ENCODE measurements around the gene VTI1A. TPM values are rescaled to one million over a fixed set of nuclear protein-coding genes. Genes with fewer than 3 reads are reported as not detected.
"Not testable (repeated sequence)": the region's sequence is repeated elsewhere in the genome, so short reads cannot be mapped to it uniquely, and the experiment has no call there.

VTI1A gene
- total RNA-seq, 1 donor from 2014 or later, result 39.4 TPM

DNA sequence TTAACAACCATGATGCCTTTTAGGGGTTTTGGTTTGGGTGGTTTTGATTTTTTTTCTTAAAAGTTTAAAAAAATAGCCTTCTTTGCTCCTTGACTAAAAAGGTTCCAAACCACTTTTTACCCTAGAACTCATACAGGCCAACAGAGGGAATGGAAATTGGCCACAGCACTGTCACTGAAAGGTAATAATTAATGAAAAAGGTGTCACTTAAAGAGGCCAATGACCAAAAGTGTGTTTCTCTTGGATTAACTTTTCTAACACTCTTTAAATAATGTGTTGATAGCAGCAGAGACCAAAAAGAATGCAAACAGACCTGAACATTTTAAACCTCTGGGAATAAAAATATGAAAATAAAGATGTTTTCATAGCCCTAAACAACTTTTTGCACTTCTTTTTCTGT lies 282.0 kb downstream of the VTI1A start:
- Mint-ChIP-seq H3K36me3 (ENCODE audit: insufficient read depth) (peaks cover 2% of the 10 kb centered on the region), H3K27ac (peak overlapping the region; percentile 73), H3K4me1 (ENCODE audit: low read depth) (peaks cover 80% of the 10 kb centered on the region), H3K9me3 (ENCODE audit: low read depth) (peaks cover 4% of the 10 kb centered on the region), H3K27me3 (no peaks in the 10 kb centered on the region), H3K4me3 (ENCODE audit: low read depth) (peak overlapping the region; percentile 14)
- TF ChIP-seq, protein P1, sequence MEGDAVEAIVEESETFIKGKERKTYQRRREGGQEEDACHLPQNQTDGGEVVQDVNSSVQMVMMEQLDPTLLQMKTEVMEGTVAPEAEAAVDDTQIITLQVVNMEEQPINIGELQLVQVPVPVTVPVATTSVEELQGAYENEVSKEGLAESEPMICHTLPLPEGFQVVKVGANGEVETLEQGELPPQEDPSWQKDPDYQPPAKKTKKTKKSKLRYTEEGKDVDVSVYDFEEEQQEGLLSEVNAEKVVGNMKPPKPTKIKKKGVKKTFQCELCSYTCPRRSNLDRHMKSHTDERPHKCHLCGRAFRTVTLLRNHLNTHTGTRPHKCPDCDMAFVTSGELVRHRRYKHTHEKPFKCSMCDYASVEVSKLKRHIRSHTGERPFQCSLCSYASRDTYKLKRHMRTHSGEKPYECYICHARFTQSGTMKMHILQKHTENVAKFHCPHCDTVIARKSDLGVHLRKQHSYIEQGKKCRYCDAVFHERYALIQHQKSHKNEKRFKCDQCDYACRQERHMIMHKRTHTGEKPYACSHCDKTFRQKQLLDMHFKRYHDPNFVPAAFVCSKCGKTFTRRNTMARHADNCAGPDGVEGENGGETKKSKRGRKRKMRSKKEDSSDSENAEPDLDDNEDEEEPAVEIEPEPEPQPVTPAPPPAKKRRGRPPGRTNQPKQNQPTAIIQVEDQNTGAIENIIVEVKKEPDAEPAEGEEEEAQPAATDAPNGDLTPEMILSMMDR (IDR thresholded peaks at IDR 0.05; ENCODE audit: unreplicated experiment), result no peak
- no peak for DNase-seq (ENCODE audit: low spot score, unreplicated experiment)

DNA sequence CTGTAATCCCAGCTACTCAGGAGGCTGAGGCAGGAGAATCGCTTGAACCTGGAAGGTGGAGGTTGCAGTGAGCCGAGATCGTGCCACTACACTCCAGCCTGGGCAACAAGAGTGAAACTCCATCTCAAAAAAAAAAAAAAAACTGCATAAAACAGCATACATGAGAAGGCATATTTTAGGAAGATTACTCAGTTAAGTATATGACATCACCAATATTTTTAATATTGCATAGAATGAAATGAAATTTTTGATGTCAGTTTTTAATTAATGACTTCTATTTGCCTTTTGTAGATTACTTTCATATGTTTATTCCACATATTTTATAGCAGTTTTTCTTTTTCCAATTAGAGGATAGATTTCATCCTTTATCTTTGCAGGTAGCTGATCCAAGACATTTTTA lies 284.4 kb downstream of the VTI1A start:
- not testable (repeated sequence) for H3K27me3 Mint-ChIP-seq; H3K9me3 Mint-ChIP-seq (ENCODE audit: low read depth); DNase-seq (ENCODE audit: low spot score, unreplicated experiment); H3K36me3 Mint-ChIP-seq (ENCODE audit: insufficient read depth); H3K4me3 Mint-ChIP-seq (ENCODE audit: low read depth); H3K27ac Mint-ChIP-seq
- H3K4me1 Mint-ChIP-seq (ENCODE audit: low read depth), result peaks cover 67% of the 10 kb centered on the region

DNA sequence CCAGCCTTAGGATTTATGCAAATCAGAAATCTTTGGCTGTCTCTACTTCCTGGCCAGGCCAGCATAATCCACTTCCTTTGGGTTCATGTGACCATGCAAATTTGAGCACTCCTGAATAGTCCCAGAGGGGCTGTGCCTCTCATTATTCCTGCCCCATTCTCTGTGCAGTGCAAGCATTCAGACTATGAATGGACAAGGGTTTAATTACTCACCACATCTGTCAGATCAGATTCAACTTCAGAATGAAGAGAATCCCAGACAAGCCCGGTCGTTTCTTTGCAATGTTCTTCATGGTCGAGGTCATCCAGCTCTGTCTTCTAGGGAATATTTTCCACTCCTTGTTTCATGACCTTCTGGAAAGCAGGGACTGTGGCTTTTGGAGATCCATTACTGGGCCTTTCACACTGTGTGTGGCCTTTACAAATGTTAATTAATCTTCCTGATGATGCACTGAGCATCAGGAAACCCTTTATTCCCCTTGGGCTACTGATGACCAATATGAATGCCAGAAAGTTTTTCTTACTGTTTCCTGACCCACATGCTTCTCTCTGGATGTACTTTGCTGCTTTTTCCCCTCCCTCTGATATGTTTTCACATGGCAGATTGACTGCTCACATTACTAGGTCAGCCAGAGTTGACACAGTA lies 285.4 kb downstream of the VTI1A start:
- no peaks in the 10 kb centered on the region for H3K27me3 Mint-ChIP-seq

DNA sequence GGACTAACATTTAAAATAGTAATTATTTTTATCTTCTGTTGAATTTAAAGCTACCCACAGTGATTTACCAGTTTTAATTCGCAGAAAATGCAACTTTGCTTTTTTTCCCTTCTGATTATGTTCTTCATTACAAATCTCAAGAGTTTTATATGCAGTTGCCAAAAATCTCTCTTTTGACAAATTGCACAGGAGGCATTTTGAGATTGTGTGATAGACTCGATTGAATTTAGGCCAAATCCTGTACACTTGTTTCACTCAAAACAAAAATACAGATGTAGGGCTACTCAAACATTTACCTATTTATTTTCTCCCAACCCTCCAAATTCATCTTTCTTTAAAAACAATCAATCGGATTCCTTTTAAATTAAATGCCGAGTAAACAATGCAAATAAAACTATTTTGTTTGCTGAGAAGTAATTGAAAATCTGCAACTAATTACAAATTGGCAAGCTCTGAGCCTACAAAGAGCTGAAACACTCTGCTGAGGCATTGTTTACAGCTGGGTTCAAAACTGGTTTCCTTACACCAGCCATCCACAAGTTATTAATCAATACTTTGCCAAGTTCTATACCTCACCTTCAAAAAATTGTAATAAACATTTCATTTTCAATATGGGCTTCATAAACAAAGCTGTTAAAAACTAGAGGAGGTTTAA lies 288.2 kb downstream of the VTI1A start:
- TF ChIP-seq, protein P1 (IDR thresholded peaks at IDR 0.05; ENCODE audit: unreplicated experiment), result no peak
- Mint-ChIP-seq H3K4me1 (ENCODE audit: low read depth) (peaks cover 62% of the 10 kb centered on the region), H3K4me3 (ENCODE audit: low read depth) (no peak overlapping the region), H3K9me3 (ENCODE audit: low read depth) (no peaks in the 10 kb centered on the region), H3K36me3 (ENCODE audit: insufficient read depth) (no peaks in the 10 kb centered on the region), H3K27ac (no peak overlapping the region), H3K27me3 (no peaks in the 10 kb centered on the region)
- no peak for DNase-seq (ENCODE audit: low spot score, unreplicated experiment)

More for the DNA sequence above, 285.4 kb downstream of the VTI1A start:
- no peak overlapping the region for H3K4me3 Mint-ChIP-seq (ENCODE audit: low read depth)
- no peaks in the 10 kb centered on the region for H3K36me3 Mint-ChIP-seq (ENCODE audit: insufficient read depth)
- TF ChIP-seq, protein P1 (IDR thresholded peaks at IDR 0.05; ENCODE audit: unreplicated experiment), result no peak
- DNase-seq (ENCODE audit: low spot score, unreplicated experiment), result no peak
- no peak overlapping the region for H3K27ac Mint-ChIP-seq
- H3K4me1 Mint-ChIP-seq (ENCODE audit: low read depth), result peaks cover 62% of the 10 kb centered on the region
- H3K9me3 Mint-ChIP-seq (ENCODE audit: low read depth), result no peaks in the 10 kb centered on the region

DNA sequence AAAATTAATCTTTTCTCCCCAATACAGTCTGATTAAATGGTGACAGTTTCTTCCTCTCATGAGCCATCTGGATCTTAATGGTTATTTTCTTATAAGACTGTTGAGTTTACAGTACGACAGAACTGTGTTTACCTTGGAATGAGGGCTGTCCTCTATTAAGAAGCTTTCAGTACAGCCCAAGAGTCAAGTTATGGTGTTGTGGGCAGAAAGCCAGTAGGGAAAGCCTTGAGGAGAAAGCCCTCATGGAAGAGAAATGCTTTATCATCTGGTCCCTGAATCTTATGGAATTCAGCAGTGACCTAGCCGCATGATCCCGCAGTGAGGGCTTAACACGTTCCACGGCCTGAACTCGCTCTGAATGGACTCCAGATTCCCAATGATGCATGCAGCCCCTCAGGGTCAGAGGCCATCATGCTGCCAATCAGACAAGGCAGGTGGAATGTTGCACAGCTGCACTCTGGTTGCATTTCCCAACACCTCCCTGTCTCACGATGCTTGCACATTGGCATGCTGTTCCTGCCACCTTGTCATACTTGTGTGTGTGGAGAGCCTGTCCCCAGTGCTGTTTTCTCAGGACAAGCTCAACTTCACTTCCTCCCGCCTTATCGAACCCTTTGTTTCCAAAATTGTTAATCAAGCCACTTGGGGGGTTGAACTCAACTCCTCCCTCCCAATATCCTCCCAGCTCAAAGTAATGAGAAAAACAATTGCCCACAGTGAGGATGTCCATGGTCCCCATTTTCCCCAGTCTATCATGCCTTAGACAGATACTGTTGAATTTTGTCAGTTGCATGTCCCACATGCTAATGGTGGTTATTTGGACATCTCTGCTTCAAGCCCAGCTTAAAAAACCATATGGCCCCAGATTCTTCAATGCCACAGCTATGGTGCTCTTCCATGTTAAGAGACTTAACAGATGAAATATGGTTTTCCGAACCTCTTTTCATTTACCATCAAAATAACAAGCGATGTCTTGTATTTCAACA lies 291.9 kb downstream of the VTI1A start:
- no peaks in the 10 kb centered on the region for H3K9me3 Mint-ChIP-seq (ENCODE audit: low read depth)
- no peaks in the 10 kb centered on the region for H3K27me3 Mint-ChIP-seq
- DNase-seq (ENCODE audit: low spot score, unreplicated experiment), result no peak
- TF ChIP-seq, protein P1 (IDR thresholded peaks at IDR 0.05; ENCODE audit: unreplicated experiment), result no peak
- no peak overlapping the region for H3K4me3 Mint-ChIP-seq (ENCODE audit: low read depth)
- H3K27ac Mint-ChIP-seq, result peak overlapping the region; percentile 89
- H3K36me3 Mint-ChIP-seq (ENCODE audit: insufficient read depth), result no peaks in the 10 kb centered on the region
- H3K4me1 Mint-ChIP-seq (ENCODE audit: low read depth), result peaks cover 68% of the 10 kb centered on the region
